Ureter (tissue), 1 donor: ENCODE results near the gene EPHB3. TPM values are rescaled to one million over a fixed set of nuclear protein-coding genes. Genes with fewer than 3 reads are reported as not detected.
A peak's percentile ranks its signal among the peaks of the same experiment; 100 is the strongest.

Experiments
- DNase-seq: peaks from one replicate; pipeline ENCODE4 v3.0.0-alpha.2; 2020; ENCODE audit warnings: low spot score
- total RNA-seq: library from RNA; stranded (reverse); gene quantifications from one replicate; pipeline ENCODE4 v1.2.4, GENCODE V29; 2023
- donor health status: DM: yes; HTN: yes; CAD: no.

The EPHB3 gene
- 4.9 TPM for total RNA-seq

- DNase-seq: peak; percentile 99
These were observed at the start of gene EPHB3 for GRCh38 chr3:184561061-184561912. EPHB3 (plus strand) TSS chr3:184561785; CDS start chr3:184562236, 451 bp downstream.

- no peak for DNase-seq
These were observed 49.0 kb upstream of the EPHB3 start for GRCh38 chr3:184512621-184513020.

GRCh38 chr3:184513276-184514170 is 48.1 kb upstream of the EPHB3 start:
- DNase-seq: peak; percentile 90

GRCh38 chr3:184514171-184514490 is 47.5 kb upstream of the EPHB3 start:
- no peak for DNase-seq

GRCh38 chr3:184523825-184524615 is 37.6 kb upstream of the EPHB3 start:
- DNase-seq: no peak

- no peak for DNase-seq
These were observed 36.6 kb upstream of the EPHB3 start for GRCh38 chr3:184524981-184525336.

GRCh38 chr3:184525337-184526087 is 36.1 kb upstream of the EPHB3 start:
- no peak for DNase-seq

GRCh38 chr3:184526088-184526433 is 35.5 kb upstream of the EPHB3 start:
- DNase-seq: no peak

- DNase-seq: peak; percentile 31
These were observed 29.8 kb upstream of the EPHB3 start for GRCh38 chr3:184531626-184532280.

GRCh38 chr3:184532940-184533732 is 28.4 kb upstream of the EPHB3 start:
- DNase-seq: peak; percentile 23

GRCh38 chr3:184537885-184538665 is 23.5 kb upstream of the EPHB3 start:
- DNase-seq: peak; percentile 35

- peak; percentile 30 for DNase-seq
These were observed 22.7 kb upstream of the EPHB3 start for GRCh38 chr3:184538666-184539431.

- DNase-seq: peak; percentile 29
These were observed 21.7 kb upstream of the EPHB3 start for GRCh38 chr3:184539801-184540435.

- DNase-seq: peak; percentile 83
These were observed 20.6 kb upstream of the EPHB3 start for GRCh38 chr3:184540777-184541681.

- peak; percentile 39 for DNase-seq
These were observed 19.6 kb upstream of the EPHB3 start for GRCh38 chr3:184541886-184542562.

- DNase-seq: no peak
These were observed 19.0 kb upstream of the EPHB3 start for GRCh38 chr3:184542577-184542976.
